WTC11 (cell line): ENCODE data around the gene USP49. TPM values are rescaled to one million over a fixed set of nuclear protein-coding genes. Genes with fewer than 3 reads are reported as not detected.

ENCODE experiments used
- ATAC-seq: fragments of 200-7000 bp; cut with Tn5 transposase; 2 replicates; pipeline ENCODE4 v1.10.0; 2021; ENCODE audit warnings: mild to moderate bottlenecking, moderate library complexity
- CTCF ChIA-PET: fragments of 300-600 bp; sonication (Branson Sonifier 250); formaldehyde crosslinking; loops from one replicate; lab custom pipeline; 2021; ENCODE audit warnings: antibody characterized with exemption; lab: Charles Lee
- POLR2A ChIA-PET: fragments of 350-600 bp; sonication (Branson Sonifier 250); formaldehyde crosslinking; loops from one replicate; lab custom pipeline; 2021; ENCODE audit warnings: antibody characterized with exemption; lab: Charles Lee
- DNase-seq: peaks from one replicate; pipeline ENCODE4 v3.0.0; 2021; ENCODE audit warnings: low spot score
- H3K27ac Mint-ChIP-seq: 2 replicates; pipeline ENCODE4 v1.8.0; 2021; ENCODE audit warnings: mixed read lengths
- H3K27me3 Mint-ChIP-seq: 2 replicates; pipeline ENCODE4 v1.8.0; 2021; ENCODE audit warnings: low read depth, mild to moderate bottlenecking, moderate library complexity, mixed read lengths
- H3K36me3 Mint-ChIP-seq: 2 replicates; pipeline ENCODE4 v1.8.0; 2021; ENCODE audit warnings: mixed read lengths
- H3K4me1 Mint-ChIP-seq: 2 replicates; pipeline ENCODE4 v1.8.0; 2022; ENCODE audit warnings: mixed read lengths
- H3K4me3 Mint-ChIP-seq: 2 replicates; pipeline ENCODE4 v1.8.0; 2021; ENCODE audit warnings: mild to moderate bottlenecking, moderate library complexity, mixed read lengths
- H3K9me3 Mint-ChIP-seq: 2 replicates; pipeline ENCODE4 v1.8.0; 2021; ENCODE audit warnings: mixed read lengths
- ATF1 ChIP-seq: sonication (generic); formaldehyde crosslinking; IDR thresholded peaks from 2 replicates; pipeline ENCODE4 v1.8.1; 2023; ENCODE audit warnings: mild to moderate bottlenecking, moderate library complexity, missing genetic modification reagents
- FOXK1 ChIP-seq: sonication (generic); formaldehyde crosslinking; IDR thresholded peaks from 2 replicates; pipeline ENCODE4 v1.8.0; 2022; ENCODE audit warnings: mild to moderate bottlenecking, moderate library complexity, missing genetic modification reagents
- GRHL2 ChIP-seq: fragments of 250-450 bp; sonication (Bioruptor Pico); IDR thresholded peaks from 2 replicates; pipeline ENCODE4 v1.8.0; 2022; ENCODE audit warnings: mild to moderate bottlenecking, moderate library complexity; ENCODE audit not compliant: insufficient replicate concordance, severe bottlenecking
- GTF2I ChIP-seq: fragments of 250-450 bp; sonication (Bioruptor Pico); conservative IDR thresholded peaks from 2 replicates; pipeline ENCODE4 v1.4.0; 2021; ENCODE audit warnings: mild to moderate bottlenecking
- NFATC4 ChIP-seq: fragments of 250-450 bp; sonication (Bioruptor Pico); IDR thresholded peaks from 2 replicates; pipeline ENCODE4 v1.9.0; 2021; ENCODE audit warnings: mild to moderate bottlenecking
- NR2C2 ChIP-seq: sonication (generic); formaldehyde crosslinking; IDR thresholded peaks from 2 replicates; pipeline ENCODE4 v1.8.0; 2022; ENCODE audit warnings: mild to moderate bottlenecking, missing genetic modification reagents
- NR3C1 ChIP-seq: sonication (generic); formaldehyde crosslinking; conservative IDR thresholded peaks from 2 replicates; pipeline ENCODE4 v1.8.1; 2023; ENCODE audit warnings: low read depth, mild to moderate bottlenecking, missing genetic modification reagents
- RELA ChIP-seq: sonication (generic); formaldehyde crosslinking; IDR thresholded peaks from 2 replicates; pipeline ENCODE4 v1.8.1; 2022; ENCODE audit warnings: missing genetic modification reagents, mild to moderate bottlenecking, borderline replicate concordance
- RORB ChIP-seq: fragments of 250-450 bp; sonication (Bioruptor Pico); IDR thresholded peaks from 2 replicates; pipeline ENCODE4 v1.9.0; 2021; ENCODE audit warnings: mild to moderate bottlenecking
- SP1 ChIP-seq: sonication (generic); formaldehyde crosslinking; conservative IDR thresholded peaks from 2 replicates; pipeline ENCODE4 v1.8.1; 2022; ENCODE audit warnings: missing genetic modification reagents
- TEAD4 ChIP-seq: sonication (generic); formaldehyde crosslinking; IDR thresholded peaks from 2 replicates; pipeline ENCODE4 v1.8.0; 2022; ENCODE audit warnings: mild to moderate bottlenecking, missing genetic modification reagents
- total RNA-seq: library from RNA; stranded (reverse); gene quantifications from 3 replicates; pipeline ENCODE4 v1.2.3, GENCODE V29; 2021
- TF ChIP-seq, protein P1 (sequence below): sonication (generic); formaldehyde crosslinking; IDR thresholded peaks from 2 replicates; pipeline ENCODE4 v1.8.1; 2022; ENCODE audit warnings: mild to moderate bottlenecking, moderate library complexity, missing genetic modification reagents
- TF ChIP-seq, protein P2 (sequence below): fragments of 250-450 bp; sonication (Bioruptor Pico); IDR thresholded peaks from 2 replicates; pipeline ENCODE4 v1.8.0; 2021; ENCODE audit warnings: mild to moderate bottlenecking
- TF ChIP-seq, protein P3 (sequence below): sonication (generic); formaldehyde crosslinking; IDR thresholded peaks from 2 replicates; pipeline ENCODE4 v1.8.1; 2023; ENCODE audit warnings: mild to moderate bottlenecking, missing genetic modification reagents, moderate library complexity
- TF ChIP-seq, protein P4 (sequence below): sonication (generic); formaldehyde crosslinking; IDR thresholded peaks from 2 replicates; pipeline ENCODE4 v1.8.1; 2023; ENCODE audit warnings: mild to moderate bottlenecking, moderate library complexity, missing genetic modification reagents
- TF ChIP-seq, protein P5 (sequence below): fragments of 250-450 bp; sonication (Bioruptor Pico); IDR thresholded peaks from 2 replicates; pipeline ENCODE4 v1.9.0; 2021; ENCODE audit warnings: mild to moderate bottlenecking
- TF ChIP-seq, protein P6 (sequence below): fragments of 250-450 bp; sonication (Bioruptor Pico); conservative IDR thresholded peaks from 2 replicates; pipeline ENCODE4 v1.9.0; 2021; ENCODE audit warnings: mild to moderate bottlenecking

Gene USP49
- total RNA-seq, 1 experiment from 2014 or later: 18.4 TPM

DNA sequence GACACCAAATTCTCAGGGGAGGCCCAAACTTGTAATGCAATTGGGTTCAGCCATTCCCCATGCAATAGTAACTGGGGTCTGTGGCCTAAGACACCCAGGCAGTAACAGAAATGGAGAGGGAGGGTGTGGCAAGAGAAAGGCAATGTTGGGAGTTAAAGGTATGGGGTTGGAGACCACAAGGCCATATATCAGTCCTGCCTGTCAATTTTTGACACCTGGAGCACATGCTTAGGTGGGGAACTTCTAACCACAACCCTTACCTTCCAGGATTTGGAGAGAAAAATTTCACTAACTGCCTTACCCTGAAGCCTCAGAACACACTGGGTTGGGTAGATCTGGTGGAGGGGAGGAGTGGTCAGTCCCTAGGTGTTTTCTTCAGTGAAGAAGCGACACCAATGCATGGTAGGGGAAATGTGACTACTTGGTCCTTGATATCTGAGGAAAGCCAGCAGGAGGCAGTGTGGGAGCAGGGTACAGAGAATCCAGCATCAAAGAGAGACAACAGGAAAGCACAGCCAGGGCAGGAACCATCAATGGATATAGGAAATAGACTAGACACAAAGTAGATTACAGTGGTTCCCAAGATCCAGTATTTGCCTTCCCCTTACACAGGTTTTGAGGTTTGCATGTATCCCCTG, 6.8 kb upstream of the USP49 start (continued):
- TF ChIP-seq, protein P1, sequence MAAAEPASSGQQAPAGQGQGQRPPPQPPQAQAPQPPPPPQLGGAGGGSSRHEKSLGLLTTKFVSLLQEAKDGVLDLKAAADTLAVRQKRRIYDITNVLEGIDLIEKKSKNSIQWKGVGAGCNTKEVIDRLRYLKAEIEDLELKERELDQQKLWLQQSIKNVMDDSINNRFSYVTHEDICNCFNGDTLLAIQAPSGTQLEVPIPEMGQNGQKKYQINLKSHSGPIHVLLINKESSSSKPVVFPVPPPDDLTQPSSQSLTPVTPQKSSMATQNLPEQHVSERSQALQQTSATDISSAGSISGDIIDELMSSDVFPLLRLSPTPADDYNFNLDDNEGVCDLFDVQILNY (CRISPR knock-in tag): no peak
- TF ChIP-seq, protein P2, sequence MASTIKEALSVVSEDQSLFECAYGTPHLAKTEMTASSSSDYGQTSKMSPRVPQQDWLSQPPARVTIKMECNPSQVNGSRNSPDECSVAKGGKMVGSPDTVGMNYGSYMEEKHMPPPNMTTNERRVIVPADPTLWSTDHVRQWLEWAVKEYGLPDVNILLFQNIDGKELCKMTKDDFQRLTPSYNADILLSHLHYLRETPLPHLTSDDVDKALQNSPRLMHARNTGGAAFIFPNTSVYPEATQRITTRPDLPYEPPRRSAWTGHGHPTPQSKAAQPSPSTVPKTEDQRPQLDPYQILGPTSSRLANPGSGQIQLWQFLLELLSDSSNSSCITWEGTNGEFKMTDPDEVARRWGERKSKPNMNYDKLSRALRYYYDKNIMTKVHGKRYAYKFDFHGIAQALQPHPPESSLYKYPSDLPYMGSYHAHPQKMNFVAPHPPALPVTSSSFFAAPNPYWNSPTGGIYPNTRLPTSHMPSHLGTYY (CRISPR knock-in tag): no peak

DNA sequence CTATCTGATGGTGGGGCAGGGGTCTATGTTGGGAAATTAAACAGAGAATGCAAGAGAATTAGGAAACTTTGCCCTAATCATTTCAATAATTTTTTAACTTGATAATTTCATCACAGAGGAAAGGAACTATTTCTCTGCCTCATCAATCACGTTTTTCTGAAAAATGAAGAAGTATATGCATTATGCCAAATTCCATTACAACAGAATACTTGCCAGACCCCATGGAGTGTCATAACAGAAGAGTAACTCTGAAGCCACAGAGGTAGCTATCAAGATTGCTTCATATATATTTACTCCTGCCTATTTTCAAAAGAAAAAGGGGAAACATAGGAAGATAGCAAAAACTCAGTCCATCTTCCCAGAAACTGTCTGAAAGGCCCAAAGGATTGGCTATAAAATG, 5.7 kb upstream of the USP49 start:
- Mint-ChIP-seq H3K27ac (no peak overlapping the region), H3K27me3 (no peaks in the 10 kb centered on the region), H3K4me3 (no peak overlapping the region), H3K36me3 (0 out of 2 replicates have a peak, but pooled peaks cover 8% of the 10 kb centered on the region), H3K4me1 (peaks cover 17% of the 10 kb centered on the region), H3K9me3 (no peaks in the 10 kb centered on the region)
- CTCF ChIA-PET: interaction anchor here (1.3 kb wide), 1 partner anchor 20 kb away, joined by 5 read pairs; the partner anchor contains the start of genes BYSL and MED20
- TF ChIP-seq TEAD4 (CRISPR knock-in tag): no peak
- TF ChIP-seq, protein P3, sequence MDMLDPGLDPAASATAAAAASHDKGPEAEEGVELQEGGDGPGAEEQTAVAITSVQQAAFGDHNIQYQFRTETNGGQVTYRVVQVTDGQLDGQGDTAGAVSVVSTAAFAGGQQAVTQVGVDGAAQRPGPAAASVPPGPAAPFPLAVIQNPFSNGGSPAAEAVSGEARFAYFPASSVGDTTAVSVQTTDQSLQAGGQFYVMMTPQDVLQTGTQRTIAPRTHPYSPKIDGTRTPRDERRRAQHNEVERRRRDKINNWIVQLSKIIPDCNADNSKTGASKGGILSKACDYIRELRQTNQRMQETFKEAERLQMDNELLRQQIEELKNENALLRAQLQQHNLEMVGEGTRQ: no peak
- TF ChIP-seq GRHL2 (CRISPR knock-in tag): no peak
- no peak for TF ChIP-seq FOXK1 (CRISPR knock-in tag)
- TF ChIP-seq SP1: no peak
- TF ChIP-seq NFATC4 (CRISPR knock-in tag): no peak
- TF ChIP-seq RELA (CRISPR knock-in tag): no peak
- TF ChIP-seq RORB: no peak
- TF ChIP-seq, protein P4, sequence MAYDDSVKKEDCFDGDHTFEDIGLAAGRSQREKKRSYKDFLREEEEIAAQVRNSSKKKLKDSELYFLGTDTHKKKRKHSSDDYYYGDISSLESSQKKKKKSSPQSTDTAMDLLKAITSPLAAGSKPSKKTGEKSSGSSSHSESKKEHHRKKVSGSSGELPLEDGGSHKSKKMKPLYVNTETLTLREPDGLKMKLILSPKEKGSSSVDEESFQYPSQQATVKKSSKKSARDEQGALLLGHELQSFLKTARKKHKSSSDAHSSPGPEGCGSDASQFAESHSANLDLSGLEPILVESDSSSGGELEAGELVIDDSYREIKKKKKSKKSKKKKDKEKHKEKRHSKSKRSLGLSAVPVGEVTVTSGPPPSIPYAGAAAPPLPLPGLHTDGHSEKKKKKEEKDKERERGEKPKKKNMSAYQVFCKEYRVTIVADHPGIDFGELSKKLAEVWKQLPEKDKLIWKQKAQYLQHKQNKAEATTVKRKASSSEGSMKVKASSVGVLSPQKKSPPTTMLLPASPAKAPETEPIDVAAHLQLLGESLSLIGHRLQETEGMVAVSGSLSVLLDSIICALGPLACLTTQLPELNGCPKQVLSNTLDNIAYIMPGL (CRISPR knock-in tag): no peak
- TF ChIP-seq, protein P5, sequence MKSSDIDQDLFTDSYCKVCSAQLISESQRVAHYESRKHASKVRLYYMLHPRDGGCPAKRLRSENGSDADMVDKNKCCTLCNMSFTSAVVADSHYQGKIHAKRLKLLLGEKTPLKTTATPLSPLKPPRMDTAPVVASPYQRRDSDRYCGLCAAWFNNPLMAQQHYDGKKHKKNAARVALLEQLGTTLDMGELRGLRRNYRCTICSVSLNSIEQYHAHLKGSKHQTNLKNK (CRISPR knock-in tag): no peak
- TF ChIP-seq, protein P6, sequence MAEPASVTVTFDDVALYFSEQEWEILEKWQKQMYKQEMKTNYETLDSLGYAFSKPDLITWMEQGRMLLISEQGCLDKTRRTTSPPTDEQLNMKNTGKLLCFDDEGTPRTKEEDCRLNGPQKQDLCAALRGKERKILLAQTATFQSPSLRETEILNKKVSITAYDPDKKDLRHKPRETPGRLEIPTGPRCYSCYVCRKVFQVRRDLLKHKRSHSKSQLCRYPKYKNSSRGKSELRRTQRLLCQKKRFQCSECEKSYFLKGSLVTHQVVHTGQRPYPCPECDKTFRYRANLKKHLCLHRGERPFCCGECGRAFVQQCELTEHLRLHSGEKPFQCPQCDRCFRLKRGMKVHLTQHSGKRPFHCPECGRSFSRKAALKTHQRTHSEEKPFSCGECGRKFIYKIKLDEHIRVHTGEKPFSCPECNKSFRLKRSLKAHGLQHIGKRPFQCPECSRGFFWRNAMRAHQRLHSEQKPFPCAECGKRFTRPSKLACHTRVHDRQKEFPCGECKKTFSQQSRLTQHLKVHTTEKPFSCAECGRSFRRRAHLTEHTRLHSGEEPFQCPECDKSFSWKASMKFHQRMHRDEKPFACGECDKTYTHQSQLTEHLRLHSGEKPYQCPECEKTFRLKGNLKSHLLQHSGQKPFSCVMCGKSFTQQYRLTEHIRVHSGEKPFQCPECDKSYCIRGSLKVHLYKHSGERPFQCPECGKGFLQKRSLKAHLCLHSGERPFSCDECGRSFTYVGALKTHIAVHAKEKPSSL (CRISPR knock-in tag): no peak
- TF ChIP-seq NR3C1: no peak
- no peak for TF ChIP-seq ATF1
- TF ChIP-seq NR2C2 (CRISPR knock-in tag): no peak
- no peak for TF ChIP-seq GTF2I
- ATAC-seq (no peak), DNase-seq (no peak)
- POLR2A ChIA-PET: no interaction called here
